ENCODE results near the gene A1BG.

A1BG gene

DNA sequence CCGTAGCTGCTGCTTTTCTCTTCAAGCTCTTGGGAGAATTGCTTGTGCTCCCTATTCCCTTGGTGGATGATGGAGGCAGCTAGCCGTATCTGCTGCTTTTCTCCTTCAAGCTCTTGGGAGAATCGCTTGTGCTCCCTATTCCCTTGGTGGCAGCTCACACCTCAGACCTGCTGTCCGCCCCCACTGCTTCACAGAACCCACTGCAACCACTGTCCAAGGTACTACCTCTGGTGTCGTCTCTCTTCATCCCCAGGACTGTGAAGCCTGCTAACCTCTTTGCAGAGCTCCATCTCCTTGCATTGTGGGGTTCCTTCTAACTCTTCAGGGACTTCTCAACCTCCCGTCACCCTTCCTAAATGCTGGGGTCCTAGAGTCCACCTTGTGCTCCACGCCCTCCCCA lies 52.7 kb downstream of the A1BG start:
- no peak for DNase-seq (ENCODE audit: low read depth in 2 of 2)

DNA sequence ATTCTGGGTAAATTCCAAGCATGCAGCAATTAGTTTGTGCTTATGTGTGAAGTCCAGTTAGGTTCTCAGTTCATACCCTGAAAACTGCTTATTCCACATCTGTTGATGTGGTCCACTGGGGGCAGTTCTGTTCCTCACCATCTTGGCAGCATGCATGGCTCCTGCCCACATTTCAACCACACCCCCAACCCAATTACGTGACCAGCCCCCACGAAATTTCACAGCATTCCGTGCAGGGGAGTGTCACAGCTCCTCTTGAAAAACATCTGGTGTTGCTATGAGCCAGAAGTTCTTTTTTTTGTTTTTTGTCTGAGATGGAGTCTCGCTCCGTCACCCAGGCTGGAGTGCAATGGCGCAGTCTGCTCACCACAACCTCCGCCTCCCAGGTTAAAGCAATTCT lies 57.2 kb downstream of the A1BG start:
- no peak for DNase-seq (ENCODE audit: low read depth in 2 of 2)

All from stimulated activated CD4-positive, alpha-beta T cell treated with anti-CD3 and anti-CD28 coated beads, Interleukin-1b, Interleukin-23, amount 100 ng/mL, for 1 hour (primary cell).